GM18873 (cell line): ENCODE measurements around the gene MAP3K2.
A peak's percentile ranks its signal among the peaks of the same experiment; 100 is the strongest.

Experiments
- ATAC-seq: cut with Tn5 transposase; IDR thresholded peaks from one replicate; pipeline ENCODE4 v1.9.1; 2021; ENCODE audit warnings: mild to moderate bottlenecking, moderate library complexity, moderate number of reproducible peaks; ENCODE audit not compliant: unreplicated experiment, low FRiP score

Gene MAP3K2

GRCh38 chr2:127387655-127388422, at the start of gene MAP3K2:
Gene MAP3K2 (minus strand): TSS chr2:127387975. CDS start chr2:127343129, 44,846 bp downstream.
- ATAC-seq = peak; percentile 62

- ATAC-seq = no peak
Observed at GRCh38 chr2:127437056-127437455, 49.3 kb upstream of the MAP3K2 start.

- ATAC-seq = no peak
Observed at GRCh38 chr2:127434515-127434914, 46.7 kb upstream of the MAP3K2 start.

GRCh38 chr2:127431408-127432023, 43.7 kb upstream of the MAP3K2 start:
- no peak for ATAC-seq

- ATAC-seq = no peak
Observed at GRCh38 chr2:127429844-127430425, 42.2 kb upstream of the MAP3K2 start.

GRCh38 chr2:127429291-127429690, 41.5 kb upstream of the MAP3K2 start:
- no peak for ATAC-seq

- no peak for ATAC-seq
Observed at GRCh38 chr2:127428815-127429109, 41.0 kb upstream of the MAP3K2 start.

GRCh38 chr2:127428057-127428814, 40.5 kb upstream of the MAP3K2 start:
- ATAC-seq = no peak

GRCh38 chr2:127427376-127428056, 39.7 kb upstream of the MAP3K2 start:
- no peak for ATAC-seq

GRCh38 chr2:127426501-127427354, 39.0 kb upstream of the MAP3K2 start:
- ATAC-seq = no peak

GRCh38 chr2:127425540-127426490, 38.0 kb upstream of the MAP3K2 start:
- ATAC-seq = no peak

- ATAC-seq = no peak
Observed at GRCh38 chr2:127424598-127425520, 37.1 kb upstream of the MAP3K2 start.

- ATAC-seq = no peak
Observed at GRCh38 chr2:127423880-127424279, 36.1 kb upstream of the MAP3K2 start.

GRCh38 chr2:127423478-127423843, 35.7 kb upstream of the MAP3K2 start:
- no peak for ATAC-seq

- no peak for ATAC-seq
Observed at GRCh38 chr2:127422559-127423477, 35.0 kb upstream of the MAP3K2 start.

- ATAC-seq = no peak
Observed at GRCh38 chr2:127421871-127422558, 34.2 kb upstream of the MAP3K2 start.
